GM12878 (cell line): ENCODE measurements around the gene UXS1. TPM values are rescaled to one million over a fixed set of nuclear protein-coding genes. Genes with fewer than 3 reads are reported as not detected.

Source experiments
- ATAC-seq: fragments of 200-7000 bp; cut with Tn5 transposase; 3 replicates; pipeline ENCODE4 v1.9.1; 2020; ENCODE audit warnings: mild to moderate bottlenecking, moderate library complexity
- BruUV-seq: library from RNA; stranded (reverse); fragments of 400-500 nt; replicated peaks from 2 replicates; lab custom pipeline; 2021; lab: Mats Ljungman, UMichigan
- CTCF ChIA-PET: fragments of 300-600 bp; sonication (Branson Sonifier 250); formaldehyde crosslinking; extraction: SDS; loops from one replicate; lab custom pipeline; 2021; ENCODE audit warnings: inconsistent platforms; lab: Yijun Ruan, JAX
- POLR2A ChIA-PET: fragments of 350-600 bp; formaldehyde crosslinking; extraction: SDS; loops from one replicate; lab custom pipeline; 2021; ENCODE audit warnings: inconsistent platforms; lab: Charles Lee
- RAD21 ChIA-PET: fragments of 300-600 bp; sonication (Branson Sonifier 250); formaldehyde crosslinking; loops from one replicate; lab custom pipeline; 2023; ENCODE audit warnings: antibody characterized with exemption; ENCODE audit not compliant: unreplicated experiment; lab: Charles Lee
- SMC1A ChIA-PET: fragments of 300-600 bp; sonication (Branson Sonifier 250); formaldehyde crosslinking; loops from one replicate; lab custom pipeline; 2023; ENCODE audit not compliant: unreplicated experiment, uncharacterized antibody; lab: Charles Lee
- DNase-seq: peaks from one replicate; pipeline ENCODE4 v3.0.0-alpha.2; 2011; ENCODE audit warnings: low read depth, low spot score
- FAIRE-seq: peaks from 3 replicates; lab custom pipeline; 2011; peaks lifted over from hg19 to GRCh38; lab: Jason Lieb, UNC
- H2AFZ ChIP-seq: 2 replicates; pipeline ENCODE4 v1.6.0; 2011; ENCODE audit warnings: low read depth, low read length, control low read depth; ENCODE audit not compliant: control insufficient read depth
- H3K27ac ChIP-seq: 2 replicates; pipeline ENCODE4 v1.5.1; 2011; ENCODE audit warnings: control low read depth; ENCODE audit not compliant: control insufficient read depth, insufficient read depth
- H3K27me3 ChIP-seq, 2 experiments: replicated peaks in 1 of 2; 2 replicates each; pipeline versions ENCODE4 v1.6.0 to v1.6.1; 2011; ENCODE audit warnings: low read length in 1 of 2; ENCODE audit not compliant: control insufficient read depth in 2 of 2, insufficient read depth in 2 of 2
- H3K36me3 ChIP-seq, 2 experiments: 2 replicates each; pipeline ENCODE4 v1.5.1; 2011; ENCODE audit warnings: low read length in 1 of 2; ENCODE audit not compliant: control insufficient read depth in 2 of 2, insufficient read depth in 2 of 2
- H3K4me1 ChIP-seq: 2 replicates; pipeline ENCODE4 v1.6.1; 2011; ENCODE audit warnings: mild to moderate bottlenecking, low read length, moderate library complexity, mixed read lengths; ENCODE audit not compliant: control insufficient read depth, insufficient read depth
- H3K4me2 ChIP-seq: 2 replicates; pipeline ENCODE4 v1.6.0; 2011; ENCODE audit warnings: control low read depth; ENCODE audit not compliant: control insufficient read depth, insufficient read depth
- H3K4me3 ChIP-seq: fragments of 200-600 bp; sonication (generic); 2 replicates; pipeline ENCODE4 v1.5.1; 2016
- H3K79me2 ChIP-seq: 2 replicates; pipeline ENCODE4 v1.6.0; 2011; ENCODE audit warnings: low read length; ENCODE audit not compliant: control insufficient read depth, insufficient read depth
- H3K9ac ChIP-seq: 2 replicates; pipeline ENCODE4 v1.8.0; 2011; ENCODE audit warnings: low read length, control low read depth, mixed read lengths; ENCODE audit not compliant: control insufficient read depth, insufficient read depth
- H3K9me3 ChIP-seq: replicated peaks from 3 replicates; pipeline ENCODE4 v1.5.1; 2011; ENCODE audit warnings: mild to moderate bottlenecking, low read length; ENCODE audit not compliant: control insufficient read depth, insufficient read depth
- H4K20me1 ChIP-seq: 2 replicates; pipeline ENCODE4 v1.6.0; 2011; ENCODE audit not compliant: control insufficient read depth, insufficient read depth
- ASH2L ChIP-seq: fragments of 300-600, 200-600 bp; sonication (generic); IDR thresholded peaks from 2 replicates; pipeline ENCODE4 v1.6.1; 2017; ENCODE audit warnings: low read depth, mild to moderate bottlenecking, borderline replicate concordance
- ATF7 ChIP-seq: fragments of 450-650 bp; IDR thresholded peaks from 2 replicates; pipeline ENCODE4 v1.6.1; 2016; ENCODE audit warnings: low read depth, mild to moderate bottlenecking
- CBX5 ChIP-seq: sonication (generic); IDR thresholded peaks from 2 replicates; pipeline ENCODE4 v1.6.1; 2016; ENCODE audit warnings: low read depth, moderate library complexity, mild to moderate bottlenecking, inconsistent platforms
- GATAD2B ChIP-seq: fragments of 450-650 bp; conservative IDR thresholded peaks from 2 replicates; pipeline ENCODE4 v1.6.1; 2017; ENCODE audit warnings: low read depth, mild to moderate bottlenecking, moderate library complexity
- HDGF ChIP-seq: fragments of 450-650 bp; IDR thresholded peaks from 2 replicates; pipeline ENCODE4 v1.6.1; 2016; ENCODE audit warnings: antibody characterized with exemption
- LARP7 ChIP-seq: fragments of 450-650 bp; IDR thresholded peaks from 2 replicates; pipeline ENCODE4 v1.6.1; 2017; ENCODE audit warnings: mild to moderate bottlenecking
- MTA2 ChIP-seq: fragments of 450-650 bp; IDR thresholded peaks from 2 replicates; pipeline ENCODE4 v1.6.1; 2016; ENCODE audit warnings: low read depth, mild to moderate bottlenecking, moderate library complexity
- PML ChIP-seq: IDR thresholded peaks from 2 replicates; pipeline ENCODE4 v1.6.1; 2012; ENCODE audit warnings: low read length, inconsistent platforms
- SIN3A ChIP-seq: IDR thresholded peaks from 2 replicates; pipeline ENCODE4 v1.6.1; 2012; ENCODE audit warnings: low read depth, low read length, improper control_type of control experiment
- SMAD1 ChIP-seq: fragments of 450-650 bp; IDR thresholded peaks from 2 replicates; pipeline ENCODE4 v1.6.1; 2018; ENCODE audit warnings: mild to moderate bottlenecking, low read depth; ENCODE audit not compliant: partially characterized antibody
- SMARCA5 ChIP-seq: fragments of 450-650 bp; IDR thresholded peaks from 2 replicates; pipeline ENCODE4 v1.6.1; 2017; ENCODE audit warnings: mild to moderate bottlenecking
- STAT3 ChIP-seq: IDR thresholded peaks from 2 replicates; pipeline ENCODE4 v1.6.1; 2011; ENCODE audit warnings: low read depth, low read length, improper control_type of control experiment
- SUZ12 ChIP-seq: fragments of 200-600 bp; sonication (generic); IDR thresholded peaks from one replicate; pipeline ENCODE4 v1.6.1; 2018; ENCODE audit warnings: antibody characterized with exemption, mild to moderate bottlenecking; ENCODE audit not compliant: unreplicated experiment
- TBL1XR1 ChIP-seq: IDR thresholded peaks from 2 replicates; pipeline ENCODE4 v1.6.1; 2012; ENCODE audit warnings: low read depth, low read length, improper control_type of control experiment
- ZNF217 ChIP-seq: fragments of 450-650 bp; IDR thresholded peaks from 2 replicates; pipeline ENCODE4 v1.6.1; 2017; ENCODE audit warnings: antibody characterized with exemption, mild to moderate bottlenecking
- WGBS: methylation state at CpG from one replicate; pipeline ENCODE4 v1.1.6; 2016; ENCODE audit warnings: low lambda C conversion rate; ENCODE audit not compliant: insufficient replicate concordance, insufficient coverage; ENCODE audit errors: missing lambda C conversion rate; 5-methylcytosine and 5-hydroxymethylcytosine counted together
- in situ Hi-C: fragments of 300-500 bp; cut with MboI; formaldehyde crosslinking; loops from 9 replicates; pipeline ENCODE4 v1.14.3; 2018; ENCODE audit warnings: mixed read lengths
- intact Hi-C: fragments of 100-400 bp; cut with micrococcal nuclease; formaldehyde crosslinking; loops from one replicate; pipeline ENCODE4 v1.14.2; 2022; ENCODE audit not compliant: unreplicated experiment
- polyA plus RNA-seq, 11 experiments: library from polyadenylated mRNA; depleted of rRNA in 4 of 11; unstranded in 6 of 11; stranded (reverse) in 5 of 11; fragments of >200 nt; fragmentation: Nextera tagmentation in 4 of 11; fragmentation: Illumina TruSeq in 1 of 11; extraction: Ambion mirVana in 4 of 11; extraction: Trizol in 1 of 11; gene quantifications; 1 replicate in 1 of 11; 2 replicates in 10 of 11; pipeline versions ENCODE4 v1.2.1 to v1.2.3, GENCODE V29; 2011 to 2016; ENCODE audit warnings: inconsistent platforms in 2 of 11, missing spikeins in 2 of 11, low read depth in 1 of 11
- total RNA-seq, 4 experiments: library from RNA; depleted of rRNA in 3 of 4; stranded (reverse); fragments of >200 nt in 3 of 4; fragmentation: Illumina TruSeq in 1 of 4; extraction: Trizol in 1 of 4; gene quantifications; 2 replicates each; pipeline versions ENCODE4 v1.2.1 to v1.2.3, GENCODE V29; 2013 to 2021
- TF ChIP-seq, protein P1 (sequence below): fragments of 450-650 bp; IDR thresholded peaks from 2 replicates; pipeline ENCODE4 v1.6.1; 2017; ENCODE audit warnings: mild to moderate bottlenecking, low read depth, inconsistent platforms; ENCODE audit not compliant: poor library complexity, severe bottlenecking
- TF ChIP-seq, protein P2 (sequence below): IDR thresholded peaks from 2 replicates; pipeline ENCODE4 v1.6.1; 2012; ENCODE audit warnings: low read depth, low read length, improper control_type of control experiment
- TF ChIP-seq, protein P3 (sequence below): fragments of 450-650 bp; IDR thresholded peaks from 2 replicates; pipeline ENCODE4 v1.6.1; 2017; ENCODE audit warnings: low read depth, mild to moderate bottlenecking, moderate library complexity
- TF ChIP-seq, protein P4 (sequence below): fragments of 450-650 bp; IDR thresholded peaks from 2 replicates; pipeline ENCODE4 v1.6.1; 2016; ENCODE audit warnings: mild to moderate bottlenecking

UXS1 gene
- total and polyA plus RNA-seq, 10 of the 15 experiments (the other 5 are each of a cell fraction or from before 2014, with no cell fraction given): 6.0 to 25.4 (median 24.0) TPM

DNA sequence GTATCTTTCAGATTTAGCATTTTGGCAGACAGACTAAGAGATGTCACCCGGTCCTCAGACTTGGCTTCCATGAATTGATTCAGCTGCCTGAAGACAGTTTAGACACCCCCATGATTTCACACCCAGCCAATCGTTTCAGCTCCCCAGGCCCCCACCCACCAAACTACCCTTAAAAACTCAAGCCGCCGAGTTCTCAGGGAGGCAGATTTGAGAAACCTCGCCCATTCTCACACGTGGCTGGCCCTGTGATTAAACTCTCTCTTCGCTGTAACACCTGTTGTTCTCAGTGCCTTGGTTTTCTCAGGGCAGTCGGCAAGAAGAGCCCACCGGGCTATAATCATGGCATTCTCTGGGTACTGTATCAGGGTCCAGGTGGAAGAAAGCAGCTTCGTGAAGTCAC lies 35.2 kb downstream of the UXS1 start:
- no peaks in the 10 kb centered on the region for H3K27me3 ChIP-seq
- CTCF ChIA-PET: no interaction called here
- peaks cover 11% of the 10 kb centered on the region in 2 experiments for H3K36me3 ChIP-seq
- in situ Hi-C loops: no loop called here
- FAIRE-seq: no peak
- TF ChIP-seq SIN3A: no peak
- TF ChIP-seq, protein P1, sequence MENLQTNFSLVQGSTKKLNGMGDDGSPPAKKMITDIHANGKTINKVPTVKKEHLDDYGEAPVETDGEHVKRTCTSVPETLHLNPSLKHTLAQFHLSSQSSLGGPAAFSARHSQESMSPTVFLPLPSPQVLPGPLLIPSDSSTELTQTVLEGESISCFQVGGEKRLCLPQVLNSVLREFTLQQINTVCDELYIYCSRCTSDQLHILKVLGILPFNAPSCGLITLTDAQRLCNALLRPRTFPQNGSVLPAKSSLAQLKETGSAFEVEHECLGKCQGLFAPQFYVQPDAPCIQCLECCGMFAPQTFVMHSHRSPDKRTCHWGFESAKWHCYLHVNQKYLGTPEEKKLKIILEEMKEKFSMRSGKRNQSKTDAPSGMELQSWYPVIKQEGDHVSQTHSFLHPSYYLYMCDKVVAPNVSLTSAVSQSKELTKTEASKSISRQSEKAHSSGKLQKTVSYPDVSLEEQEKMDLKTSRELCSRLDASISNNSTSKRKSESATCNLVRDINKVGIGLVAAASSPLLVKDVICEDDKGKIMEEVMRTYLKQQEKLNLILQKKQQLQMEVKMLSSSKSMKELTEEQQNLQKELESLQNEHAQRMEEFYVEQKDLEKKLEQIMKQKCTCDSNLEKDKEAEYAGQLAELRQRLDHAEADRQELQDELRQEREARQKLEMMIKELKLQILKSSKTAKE: no peak
- no peak for TF ChIP-seq SUZ12
- TF ChIP-seq SMAD1: no peak
- TF ChIP-seq, protein P2, sequence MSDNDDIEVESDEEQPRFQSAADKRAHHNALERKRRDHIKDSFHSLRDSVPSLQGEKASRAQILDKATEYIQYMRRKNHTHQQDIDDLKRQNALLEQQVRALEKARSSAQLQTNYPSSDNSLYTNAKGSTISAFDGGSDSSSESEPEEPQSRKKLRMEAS: no peak
- no peak for TF ChIP-seq ASH2L
- TF ChIP-seq, protein P3, sequence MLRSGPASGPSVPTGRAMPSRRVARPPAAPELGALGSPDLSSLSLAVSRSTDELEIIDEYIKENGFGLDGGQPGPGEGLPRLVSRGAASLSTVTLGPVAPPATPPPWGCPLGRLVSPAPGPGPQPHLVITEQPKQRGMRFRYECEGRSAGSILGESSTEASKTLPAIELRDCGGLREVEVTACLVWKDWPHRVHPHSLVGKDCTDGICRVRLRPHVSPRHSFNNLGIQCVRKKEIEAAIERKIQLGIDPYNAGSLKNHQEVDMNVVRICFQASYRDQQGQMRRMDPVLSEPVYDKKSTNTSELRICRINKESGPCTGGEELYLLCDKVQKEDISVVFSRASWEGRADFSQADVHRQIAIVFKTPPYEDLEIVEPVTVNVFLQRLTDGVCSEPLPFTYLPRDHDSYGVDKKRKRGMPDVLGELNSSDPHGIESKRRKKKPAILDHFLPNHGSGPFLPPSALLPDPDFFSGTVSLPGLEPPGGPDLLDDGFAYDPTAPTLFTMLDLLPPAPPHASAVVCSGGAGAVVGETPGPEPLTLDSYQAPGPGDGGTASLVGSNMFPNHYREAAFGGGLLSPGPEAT: no peak
- TF ChIP-seq, protein P4, sequence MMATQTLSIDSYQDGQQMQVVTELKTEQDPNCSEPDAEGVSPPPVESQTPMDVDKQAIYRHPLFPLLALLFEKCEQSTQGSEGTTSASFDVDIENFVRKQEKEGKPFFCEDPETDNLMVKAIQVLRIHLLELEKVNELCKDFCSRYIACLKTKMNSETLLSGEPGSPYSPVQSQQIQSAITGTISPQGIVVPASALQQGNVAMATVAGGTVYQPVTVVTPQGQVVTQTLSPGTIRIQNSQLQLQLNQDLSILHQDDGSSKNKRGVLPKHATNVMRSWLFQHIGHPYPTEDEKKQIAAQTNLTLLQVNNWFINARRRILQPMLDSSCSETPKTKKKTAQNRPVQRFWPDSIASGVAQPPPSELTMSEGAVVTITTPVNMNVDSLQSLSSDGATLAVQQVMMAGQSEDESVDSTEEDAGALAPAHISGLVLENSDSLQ: no peak
- no peak for TF ChIP-seq ZNF217
- TF ChIP-seq LARP7: no peak
- TF ChIP-seq STAT3: no peak
- no peak for TF ChIP-seq MTA2
- TF ChIP-seq SMARCA5: no peak
- no peak for TF ChIP-seq TBL1XR1
- no peak for TF ChIP-seq PML
- no peak for TF ChIP-seq CBX5
- TF ChIP-seq ATF7: no peak
- no peak for TF ChIP-seq HDGF
- TF ChIP-seq GATAD2B: no peak
- ATAC-seq: no peak
- H3K4me3 ChIP-seq: no peak overlapping the region
- H3K79me2 ChIP-seq: no peaks in the 10 kb centered on the region
- no peaks in the 10 kb centered on the region for H4K20me1 ChIP-seq
- H2AFZ ChIP-seq: no peak overlapping the region
- H3K9me3 ChIP-seq: peaks cover 4% of the 10 kb centered on the region; the same call in 2 of the 3 replicates
- H3K4me2 ChIP-seq: no peak overlapping the region
- peaks cover 13% of the 10 kb centered on the region for H3K4me1 ChIP-seq
- RAD21 ChIA-PET: no interaction called here
- no peak overlapping the region for H3K9ac ChIP-seq
- WGBS: 95% methylated on average over 10 of the region's 10 CpGs
- H3K27ac ChIP-seq: no peak overlapping the region
- POLR2A ChIA-PET: no interaction called here
- no TSS peak for BruUV-seq
- SMC1A ChIA-PET: interaction anchor here (2.0 kb wide), 1 partner anchor 12 kb away, joined by 5 read pairs; no protein-coding TSS in a partner anchor
- intact Hi-C loops: no loop called here
- no peak for DNase-seq
